Measurements from ENCODE around the gene DHDH. TPM values are rescaled to one million over a fixed set of nuclear protein-coding genes. Genes with fewer than 3 reads are reported as not detected.
"Not testable (repeated sequence)": the region's sequence is repeated elsewhere in the genome, so short reads cannot be mapped to it uniquely, and the experiment has no call there.

Gene DHDH
- total and polyA plus RNA-seq, 5 donors from 2014 or later: 0.68 to 2.4 (median 1.1) TPM; not detected in 1

DNA sequence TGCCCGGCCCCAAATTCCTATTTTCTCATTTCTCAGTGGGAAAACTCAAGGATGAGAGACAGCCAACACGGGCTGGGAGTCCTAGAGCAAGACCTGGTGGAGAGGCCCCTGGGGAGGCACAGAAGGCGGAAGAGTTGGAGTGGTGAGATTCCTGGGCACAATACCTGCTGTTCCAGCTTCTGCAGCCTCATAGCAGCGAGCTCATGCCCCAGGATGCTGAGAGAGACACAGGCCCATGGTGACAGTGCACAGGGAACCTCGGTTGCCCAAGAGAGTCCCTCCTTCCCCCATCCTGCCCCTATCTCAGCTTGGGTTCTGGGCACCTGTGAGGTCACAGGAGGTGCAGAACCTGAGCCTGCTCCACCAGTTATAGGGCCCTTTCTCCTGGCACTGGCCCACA lies 36.3 kb upstream of the DHDH start:
- DNase-seq (no peak), ATAC-seq (ENCODE audit: low read depth in 2 of 2) (no peak)
- Histone ChIP-seq H3K9me3 (ENCODE audit: control insufficient read depth in 2 of 2, low read length in 2 of 2) (no peaks in the 10 kb centered on the region), H3K27ac (ENCODE audit: insufficient read depth, low read length, poor library complexity, severe bottlenecking) (no peak overlapping the region), H3K36me3 (ENCODE audit: control insufficient read depth, insufficient read depth, low read length) (no peaks in the 10 kb centered on the region), H3K27me3 (ENCODE audit: control insufficient read depth, insufficient read depth, low read length) (peaks cover 8% of the 10 kb centered on the region), H3K4me1 (ENCODE audit: control insufficient read depth, insufficient read depth, low read length, poor library complexity, severe bottlenecking) (peaks cover 25% of the 10 kb centered on the region), H3K4me3 (ENCODE audit: low read depth, low read length) (no peak overlapping the region)
- Mint-ChIP-seq H3K4me3 (peak overlapping the region in 1 of 4 donors; percentile 43), H3K4me1 (peaks cover 0 to 45% (median 15%) of the 10 kb centered on the region in 4 donors), H3K9me3 (peaks cover 0 to 1% (median 0%) of the 10 kb centered on the region in 7 donors), H3K27ac (peak overlapping the region in 2 of 3 donors; percentile 12 to 34), H3K27me3 (peaks cover 41% of the 10 kb centered on the region), H3K36me3 (peaks cover 4% of the 10 kb centered on the region)

DNA sequence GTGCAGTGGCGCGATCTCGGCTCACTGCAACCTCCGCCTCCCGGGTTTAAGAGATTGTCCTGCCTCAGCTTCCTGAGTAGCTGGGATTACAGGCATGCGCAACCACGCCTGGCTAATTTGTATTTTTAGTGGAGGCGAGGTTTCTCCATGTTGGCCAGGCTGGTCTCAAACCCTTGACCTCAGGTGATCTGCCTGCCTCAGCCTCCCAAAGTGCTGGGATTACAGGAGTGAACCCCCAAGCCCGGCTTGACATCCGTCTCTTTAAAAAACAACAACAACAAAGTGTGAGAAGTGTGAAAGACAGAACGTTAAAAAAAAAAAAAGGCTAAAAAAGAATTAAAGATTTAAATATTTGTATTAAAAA lies 34.1 kb upstream of the DHDH start:
- H3K27ac ChIP-seq (ENCODE audit: insufficient read depth, low read length, poor library complexity, severe bottlenecking): peak overlapping the region; percentile 84
- H3K4me1 ChIP-seq (ENCODE audit: control insufficient read depth, insufficient read depth, low read length, poor library complexity, severe bottlenecking): peaks cover 25% of the 10 kb centered on the region
- not testable (repeated sequence) for H3K27me3 ChIP-seq (ENCODE audit: control insufficient read depth, insufficient read depth, low read length); H3K9me3 Mint-ChIP-seq; H3K36me3 ChIP-seq (ENCODE audit: control insufficient read depth, insufficient read depth, low read length); DNase-seq; ATAC-seq (ENCODE audit: low read depth in 2 of 2); H3K36me3 Mint-ChIP-seq; H3K9me3 ChIP-seq (ENCODE audit: control insufficient read depth in 2 of 2, low read length in 2 of 2)
- Mint-ChIP-seq H3K4me1 (peaks cover 0 to 54% (median 19%) of the 10 kb centered on the region in 4 donors), H3K27ac (peak overlapping the region in 1 of 3 donors; percentile 96), H3K4me3 (peak overlapping the region; percentile 82 to 99 (median 89)), H3K27me3 (peaks cover 25% of the 10 kb centered on the region)
- H3K4me3 ChIP-seq (ENCODE audit: low read depth, low read length): peak overlapping the region; percentile 83

DNA sequence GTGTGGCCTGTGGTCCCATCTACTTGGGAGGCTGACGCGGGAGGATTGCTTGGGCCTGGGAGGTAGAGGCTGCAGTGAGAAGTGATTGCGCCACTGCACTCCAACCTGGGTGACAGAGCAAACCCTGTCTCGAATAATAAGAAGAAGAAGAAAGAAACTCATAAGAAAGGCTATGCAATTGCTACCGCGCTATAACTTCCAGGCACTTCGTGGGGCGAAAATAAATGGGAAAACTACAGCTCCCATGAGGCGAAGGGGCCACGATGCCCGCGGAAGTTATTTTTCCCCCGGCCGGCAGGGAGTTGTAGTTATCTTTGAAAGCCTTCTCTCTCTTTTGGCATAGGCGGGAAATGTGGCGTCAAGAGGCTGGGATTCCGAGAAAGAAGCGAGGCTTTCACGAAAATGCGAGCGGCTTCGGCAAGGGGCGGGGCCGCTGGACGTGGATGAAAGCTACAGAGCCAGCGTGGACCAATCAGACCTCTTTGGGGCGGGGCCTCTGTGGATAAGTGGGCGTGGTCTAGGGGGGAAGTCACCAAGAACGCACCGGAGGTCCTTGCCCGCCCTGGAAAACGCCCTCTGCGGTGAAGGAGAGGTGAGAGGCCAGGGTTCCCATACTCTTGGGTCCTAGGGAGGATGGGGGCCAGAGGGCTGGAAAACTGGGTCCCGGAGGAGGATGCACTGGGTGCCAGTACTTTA lies 33.6 kb upstream of the DHDH start, which contains the start of gene NUCB1:
TSS of gene NUCB1 (plus strand) at position 532 of the 696 bp plus-strand sequence. CDS start 485 bp downstream, outside the sequence.
- peak within 1 kb of the TSS; percentile 96 to 97 (median 96) for H3K27ac Mint-ChIP-seq
- Histone ChIP-seq H3K27ac (ENCODE audit: insufficient read depth, low read length, poor library complexity, severe bottlenecking) (peak within 1 kb of the TSS; percentile 84), H3K27me3 (ENCODE audit: control insufficient read depth, insufficient read depth, low read length) (peaks cover 2% of the 10 kb centered on the region), H3K36me3 (ENCODE audit: control insufficient read depth, insufficient read depth, low read length) (peaks cover 3% of the 10 kb centered on the region), H3K9me3 (ENCODE audit: control insufficient read depth in 2 of 2, low read length in 2 of 2) (no peaks in the 10 kb centered on the region), H3K4me3 (ENCODE audit: low read depth, low read length) (peak within 1 kb of the TSS; percentile 83), H3K4me1 (ENCODE audit: control insufficient read depth, insufficient read depth, low read length, poor library complexity, severe bottlenecking) (peaks cover 25% of the 10 kb centered on the region)
- DNase-seq (peak; percentile 96 to 100 (median 98)), ATAC-seq (ENCODE audit: low read depth in 2 of 2) (peak; percentile 96)
- peaks cover 9% of the 10 kb centered on the region for H3K36me3 Mint-ChIP-seq
- peaks cover 0 to 1% (median 0%) of the 10 kb centered on the region in 7 donors for H3K9me3 Mint-ChIP-seq
- H3K27me3 Mint-ChIP-seq: peaks cover 20% of the 10 kb centered on the region
- peak within 1 kb of the TSS; percentile 91 to 99 (median 96) for H3K4me3 Mint-ChIP-seq
- H3K4me1 Mint-ChIP-seq: peaks cover 0 to 50% (median 17%) of the 10 kb centered on the region in 4 donors

DNA sequence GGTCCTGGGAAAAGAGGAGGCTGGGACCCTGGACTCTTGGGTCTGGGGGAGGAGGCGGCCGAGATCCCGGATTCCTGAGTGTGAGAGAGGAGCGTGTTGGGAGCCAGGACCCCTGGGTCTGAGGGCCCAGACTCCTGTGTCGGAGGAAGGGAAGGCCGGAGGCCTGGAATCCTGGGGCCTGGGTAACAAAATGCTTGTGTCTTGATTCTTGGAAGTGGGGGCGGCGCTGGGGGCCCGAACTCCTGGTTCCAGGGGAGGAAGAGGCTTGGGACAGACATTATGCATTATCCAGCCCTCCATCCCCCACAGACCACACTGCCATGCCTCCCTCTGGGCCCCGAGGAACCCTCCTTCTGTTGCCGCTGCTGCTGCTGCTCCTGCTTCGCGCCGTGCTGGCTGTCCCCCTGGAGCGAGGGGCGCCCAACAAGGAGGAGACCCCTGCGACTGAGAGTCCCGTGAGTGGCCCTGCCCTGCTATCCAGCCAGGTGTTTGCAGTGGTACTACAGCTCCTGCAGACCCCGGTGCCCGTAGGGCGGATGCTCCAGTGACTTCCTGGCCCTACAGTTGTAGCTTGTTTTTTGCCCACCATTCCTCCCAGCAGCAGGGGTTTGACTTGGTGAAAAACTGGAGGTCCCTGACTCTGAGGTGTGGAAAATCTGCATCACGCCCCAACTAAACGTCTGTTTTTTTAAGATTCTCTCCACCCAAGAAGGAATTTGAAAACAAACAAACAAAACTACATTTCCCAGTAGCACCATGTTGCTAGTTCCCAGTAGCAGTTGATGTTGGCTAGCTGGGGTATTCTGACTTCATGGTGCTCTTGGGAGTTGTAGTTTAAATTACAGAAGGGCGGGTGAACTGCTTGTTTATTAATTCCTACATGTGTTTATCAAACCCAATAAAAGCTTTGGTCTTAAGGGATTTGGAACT lies 32.8 kb upstream of the DHDH start:
- Histone ChIP-seq H3K36me3 (ENCODE audit: control insufficient read depth, insufficient read depth, low read length) (peaks cover 8% of the 10 kb centered on the region), H3K9me3 (ENCODE audit: control insufficient read depth in 2 of 2, low read length in 2 of 2) (no peaks in the 10 kb centered on the region), H3K4me1 (ENCODE audit: control insufficient read depth, insufficient read depth, low read length, poor library complexity, severe bottlenecking) (peaks cover 22% of the 10 kb centered on the region), H3K27me3 (ENCODE audit: control insufficient read depth, insufficient read depth, low read length) (no peaks in the 10 kb centered on the region), H3K27ac (ENCODE audit: insufficient read depth, low read length, poor library complexity, severe bottlenecking) (peak overlapping the region; percentile 84), H3K4me3 (ENCODE audit: low read depth, low read length) (peak overlapping the region; percentile 83)
- Mint-ChIP-seq H3K4me1 (peaks cover 0 to 45% (median 17%) of the 10 kb centered on the region in 4 donors), H3K27me3 (peaks cover 13% of the 10 kb centered on the region), H3K36me3 (peaks cover 16% of the 10 kb centered on the region), H3K4me3 (peak overlapping the region; percentile 91 to 99 (median 96)), H3K27ac (peak overlapping the region; percentile 96 to 97 (median 96)), H3K9me3 (peaks cover 0 to 1% (median 0%) of the 10 kb centered on the region in 7 donors)
- peak in 1 of 3 donors; percentile 70 for DNase-seq
- no peak for ATAC-seq (ENCODE audit: low read depth in 2 of 2)

DNA sequence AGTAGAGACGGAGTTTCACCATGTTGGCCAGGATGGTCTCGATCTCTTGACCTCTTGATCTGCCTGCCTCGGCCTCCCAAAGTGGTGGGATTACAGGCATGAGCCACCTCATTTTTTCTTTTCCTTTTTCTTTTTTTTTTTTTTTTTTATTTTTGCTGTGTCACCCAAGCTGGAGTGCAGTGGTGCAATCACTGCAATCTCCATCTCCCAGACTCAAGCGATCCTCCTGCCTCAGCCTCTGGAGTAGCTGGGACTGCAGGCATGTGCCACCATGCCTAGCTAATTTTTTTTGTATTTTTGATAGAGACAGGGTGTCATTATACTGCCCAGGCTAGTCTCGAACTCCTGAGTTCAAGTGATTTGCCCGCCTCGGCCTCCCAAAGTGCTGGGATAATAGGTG lies 31.2 kb upstream of the DHDH start:
- not testable (repeated sequence) for H3K27me3 Mint-ChIP-seq; H3K27ac Mint-ChIP-seq; H3K27ac ChIP-seq (ENCODE audit: insufficient read depth, low read length, poor library complexity, severe bottlenecking); ATAC-seq (ENCODE audit: low read depth in 2 of 2); DNase-seq; H3K4me3 ChIP-seq (ENCODE audit: low read depth, low read length); H3K9me3 ChIP-seq (ENCODE audit: control insufficient read depth in 2 of 2, low read length in 2 of 2); H3K27me3 ChIP-seq (ENCODE audit: control insufficient read depth, insufficient read depth, low read length); H3K9me3 Mint-ChIP-seq
- Mint-ChIP-seq H3K4me1 (peaks cover 0 to 37% (median 17%) of the 10 kb centered on the region in 4 donors), H3K4me3 (peak overlapping the region in 3 of 4 donors; percentile 24 to 65 (median 47)), H3K36me3 (peaks cover 20% of the 10 kb centered on the region)
- Histone ChIP-seq H3K4me1 (ENCODE audit: control insufficient read depth, insufficient read depth, low read length, poor library complexity, severe bottlenecking) (peaks cover 17% of the 10 kb centered on the region), H3K36me3 (ENCODE audit: control insufficient read depth, insufficient read depth, low read length) (peaks cover 16% of the 10 kb centered on the region)

DNA sequence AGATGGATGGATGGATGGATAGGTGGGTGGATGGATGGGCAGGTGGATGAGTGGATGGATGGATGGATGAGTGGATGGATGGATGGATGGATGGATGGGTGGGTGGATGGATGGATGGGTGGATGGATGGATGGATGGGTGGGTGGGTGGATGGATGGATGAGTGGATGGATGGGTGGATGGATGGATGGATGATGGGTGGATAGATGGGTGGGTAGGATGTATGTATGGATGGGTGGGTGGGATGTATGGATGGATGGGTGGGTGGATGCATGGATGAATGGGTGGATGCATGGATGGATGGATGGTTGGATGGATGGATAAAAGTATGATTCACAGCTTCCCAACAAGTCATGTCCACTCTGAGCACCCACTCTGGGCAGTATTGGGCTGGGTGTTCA lies 29.7 kb upstream of the DHDH start:
- H3K27ac Mint-ChIP-seq: not testable (repeated sequence)

DNA sequence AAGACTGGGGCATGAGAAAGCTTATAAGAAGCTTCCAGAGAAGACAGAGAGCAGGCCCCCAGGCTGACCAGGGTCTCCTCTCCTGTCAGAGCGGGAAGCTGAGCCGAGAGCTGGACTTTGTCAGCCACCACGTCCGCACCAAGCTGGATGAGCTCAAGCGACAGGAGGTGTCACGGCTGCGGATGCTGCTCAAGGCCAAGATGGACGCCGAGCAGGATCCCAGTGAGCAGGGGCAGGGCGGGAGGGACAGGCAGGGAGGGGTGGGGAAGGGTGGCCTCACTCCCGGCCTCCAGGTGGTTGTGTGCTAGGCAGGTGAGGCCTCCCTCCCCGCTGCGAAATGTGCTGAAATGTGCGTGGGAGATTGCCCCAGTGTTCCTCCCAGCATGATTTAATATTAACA lies 27.8 kb upstream of the DHDH start:
- peaks cover 25% of the 10 kb centered on the region for H3K36me3 Mint-ChIP-seq

More for the DNA sequence above, 29.7 kb upstream of the DHDH start:
- H3K4me3 Mint-ChIP-seq; H3K9me3 Mint-ChIP-seq; H3K27me3 ChIP-seq (ENCODE audit: control insufficient read depth, insufficient read depth, low read length); ATAC-seq (ENCODE audit: low read depth in 2 of 2); H3K4me3 ChIP-seq (ENCODE audit: low read depth, low read length); H3K27ac ChIP-seq (ENCODE audit: insufficient read depth, low read length, poor library complexity, severe bottlenecking); H3K27me3 Mint-ChIP-seq; H3K9me3 ChIP-seq (ENCODE audit: control insufficient read depth in 2 of 2, low read length in 2 of 2); DNase-seq: not testable (repeated sequence)
- H3K4me1 Mint-ChIP-seq: peaks cover 0 to 37% (median 19%) of the 10 kb centered on the region in 4 donors
- H3K4me1 ChIP-seq (ENCODE audit: control insufficient read depth, insufficient read depth, low read length, poor library complexity, severe bottlenecking): peaks cover 17% of the 10 kb centered on the region
- H3K36me3 ChIP-seq (ENCODE audit: control insufficient read depth, insufficient read depth, low read length): peaks cover 26% of the 10 kb centered on the region
- peaks cover 25% of the 10 kb centered on the region for H3K36me3 Mint-ChIP-seq

More for the DNA sequence above, 27.8 kb upstream of the DHDH start:
- no peak overlapping the region for H3K4me3 Mint-ChIP-seq
- no peaks in the 10 kb centered on the region for H3K27me3 Mint-ChIP-seq
- H3K9me3 Mint-ChIP-seq: no peaks in the 10 kb centered on the region
- no peaks in the 10 kb centered on the region for H3K9me3 ChIP-seq (ENCODE audit: control insufficient read depth in 2 of 2, low read length in 2 of 2)
- H3K4me1 Mint-ChIP-seq: peaks cover 0 to 29% (median 14%) of the 10 kb centered on the region in 4 donors
- no peak overlapping the region for H3K27ac Mint-ChIP-seq
- peaks cover 38% of the 10 kb centered on the region for H3K36me3 ChIP-seq (ENCODE audit: control insufficient read depth, insufficient read depth, low read length)
- ATAC-seq (ENCODE audit: low read depth in 2 of 2) (no peak), DNase-seq (no peak)
- no peak overlapping the region for H3K4me3 ChIP-seq (ENCODE audit: low read depth, low read length)
- no peaks in the 10 kb centered on the region for H3K27me3 ChIP-seq (ENCODE audit: control insufficient read depth, insufficient read depth, low read length)
- H3K4me1 ChIP-seq (ENCODE audit: control insufficient read depth, insufficient read depth, low read length, poor library complexity, severe bottlenecking): peaks cover 12% of the 10 kb centered on the region
- H3K27ac ChIP-seq (ENCODE audit: insufficient read depth, low read length, poor library complexity, severe bottlenecking): no peak overlapping the region

All from CD4-positive, CD25-positive, alpha-beta regulatory T cell (primary cell).